KOPT-K1 (cell line): ENCODE data around the gene TBC1D28.
"Not testable (repeated sequence)": the region's sequence is repeated elsewhere in the genome, so short reads cannot be mapped to it uniquely, and the experiment has no call there.

Experiments
- H3K27ac ChIP-seq: fragments of 200-600 bp; sonication (generic); 2 replicates; pipeline ENCODE4 v1.5.1; 2016; ENCODE audit warnings: antibody characterized with exemption, mild to moderate bottlenecking, low read depth, low read length; ENCODE audit not compliant: poor library complexity, severe bottlenecking
- H3K36me3 ChIP-seq: fragments of 200-600 bp; sonication (generic); 2 replicates; pipeline ENCODE4 v1.5.1; 2017; ENCODE audit warnings: antibody characterized with exemption, mild to moderate bottlenecking, low read length, moderate library complexity; ENCODE audit not compliant: insufficient read depth
- H3K9me3 ChIP-seq: fragments of 200-600 bp; sonication (generic); 2 replicates; pipeline ENCODE4 v1.5.1; 2017; ENCODE audit warnings: antibody characterized with exemption, low read length, mild to moderate bottlenecking; ENCODE audit not compliant: insufficient read depth, poor library complexity, severe bottlenecking

The TBC1D28 gene

DNA sequence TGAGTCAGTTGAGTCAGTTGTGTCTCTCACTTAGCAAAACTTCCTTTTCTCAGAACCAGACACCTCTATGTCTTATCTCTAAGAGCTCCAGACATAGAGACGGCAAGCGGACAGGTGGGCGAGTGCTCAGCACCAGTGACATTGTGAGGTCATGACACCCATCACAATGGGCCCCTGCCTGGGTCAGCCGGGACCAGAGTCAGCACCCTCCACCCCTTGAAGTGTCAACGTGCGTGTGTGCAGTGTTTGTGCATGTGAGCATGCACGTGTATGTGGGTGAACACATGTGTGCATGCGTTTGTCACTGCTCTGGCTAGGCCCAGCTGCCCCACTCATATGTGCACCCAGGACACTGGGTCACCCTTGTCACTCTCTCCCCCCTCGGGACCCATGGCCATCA lies at the start of gene TBC1D28:
TBC1D28 (minus strand) TSS at position 101 of the 400 bp plus-strand sequence. CDS start 3,039 bp downstream, outside the sequence.
- H3K36me3 ChIP-seq, H3K9me3 ChIP-seq, H3K27ac ChIP-seq: not testable (repeated sequence)

GRCh38 chr17:18682668-18683067 lies 38.5 kb upstream of the TBC1D28 start:
- H3K36me3 ChIP-seq, H3K9me3 ChIP-seq, H3K27ac ChIP-seq: not testable (repeated sequence)

- H3K9me3 ChIP-seq, H3K36me3 ChIP-seq: not testable (repeated sequence)
- peak within 1 kb of the TSS; percentile 47 for H3K27ac ChIP-seq
Observed at GRCh38 chr17:18681767-18682571, 37.8 kb upstream of the TBC1D28 start, which contains the start of gene FOXO3B. Gene FOXO3B (minus strand): TSS chr17:18682314. CDS start chr17:18681651, 663 bp downstream.

GRCh38 chr17:18677381-18677780 lies 33.2 kb upstream of the TBC1D28 start:
- H3K9me3 ChIP-seq, H3K27ac ChIP-seq: not testable (repeated sequence)
- peaks cover 11% of the 10 kb centered on the region for H3K36me3 ChIP-seq

DNA sequence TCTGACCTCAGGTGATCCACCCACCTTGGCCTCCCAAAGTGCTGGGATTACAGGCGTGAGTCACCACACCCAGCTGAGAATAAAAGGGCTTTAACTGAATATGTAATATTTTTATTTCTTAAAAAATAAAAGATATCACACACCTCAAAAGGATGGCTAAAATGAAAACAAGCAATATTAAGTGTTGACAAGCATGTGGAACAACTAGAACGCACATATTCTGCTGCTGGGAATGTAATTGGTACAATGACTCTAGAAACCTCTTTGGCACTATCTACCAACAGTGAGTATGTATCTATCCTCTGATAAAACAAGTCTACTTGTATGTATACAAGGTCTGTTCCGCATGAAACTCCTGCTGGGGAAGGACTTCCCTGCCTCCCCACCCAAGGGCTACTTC lies 32.7 kb upstream of the TBC1D28 start:
- Histone ChIP-seq H3K36me3 (peaks cover 11% of the 10 kb centered on the region), H3K9me3 (peaks cover 10% of the 10 kb centered on the region)
- H3K27ac ChIP-seq: not testable (repeated sequence)

GRCh38 chr17:18672395-18673227 lies 28.4 kb upstream of the TBC1D28 start:
- H3K27ac ChIP-seq: not testable (repeated sequence)
- peaks cover 39% of the 10 kb centered on the region for H3K9me3 ChIP-seq
- peaks cover 34% of the 10 kb centered on the region for H3K36me3 ChIP-seq

DNA sequence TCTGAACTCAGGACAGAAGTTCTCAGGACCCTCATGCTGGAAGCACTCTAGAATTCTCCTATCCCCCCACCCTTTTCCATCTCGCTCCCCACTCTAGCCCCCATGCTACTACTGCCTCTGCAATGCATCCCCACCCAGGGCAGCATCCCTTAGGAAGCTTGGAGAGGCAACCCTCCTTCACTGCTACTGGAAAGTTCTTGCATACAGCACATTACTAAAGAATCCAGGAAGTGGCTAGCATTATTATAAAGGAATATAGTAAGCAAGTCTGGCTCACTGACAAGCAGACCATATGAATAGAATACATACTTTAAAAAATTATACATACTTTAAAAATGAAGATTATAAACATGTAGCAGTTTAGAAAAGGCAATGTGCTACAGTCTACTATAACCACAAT lies 24.4 kb upstream of the TBC1D28 start:
- Histone ChIP-seq H3K36me3 (peaks cover 23% of the 10 kb centered on the region; the same call in 1 of the 2 replicates), H3K9me3 (peaks cover 48% of the 10 kb centered on the region)
- not testable (repeated sequence) for H3K27ac ChIP-seq

DNA sequence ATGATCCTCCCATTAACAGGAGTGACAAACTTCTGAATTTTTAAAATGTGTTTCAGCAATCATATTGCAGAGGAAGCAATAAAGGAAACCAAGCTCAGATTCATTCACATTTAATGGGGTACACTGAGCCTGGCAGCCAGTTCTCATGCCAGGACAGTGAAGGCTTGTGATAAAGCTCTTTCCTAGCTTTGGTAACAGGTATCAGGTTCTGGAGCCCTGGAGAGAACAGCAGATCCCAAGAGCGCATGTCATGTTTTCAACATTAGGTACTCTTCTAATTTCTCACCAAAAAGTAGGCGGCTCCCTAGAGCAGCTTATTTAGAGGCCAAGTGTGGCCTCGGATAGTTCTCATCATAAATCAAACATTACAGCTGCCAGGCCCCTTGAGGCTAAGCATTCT lies 23.3 kb upstream of the TBC1D28 start:
- not testable (repeated sequence) for H3K27ac ChIP-seq
- Histone ChIP-seq H3K36me3 (peaks cover 23% of the 10 kb centered on the region; the same call in 1 of the 2 replicates), H3K9me3 (peaks cover 59% of the 10 kb centered on the region)

GRCh38 chr17:18666326-18666725 lies 22.1 kb upstream of the TBC1D28 start:
- H3K36me3 ChIP-seq: peaks cover 23% of the 10 kb centered on the region; the same call in 1 of the 2 replicates
- peaks cover 60% of the 10 kb centered on the region for H3K9me3 ChIP-seq
- not testable (repeated sequence) for H3K27ac ChIP-seq

GRCh38 chr17:18661924-18662624 lies 17.9 kb upstream of the TBC1D28 start:
- H3K27ac ChIP-seq, H3K36me3 ChIP-seq: not testable (repeated sequence)
- H3K9me3 ChIP-seq: peaks cover 44% of the 10 kb centered on the region

DNA sequence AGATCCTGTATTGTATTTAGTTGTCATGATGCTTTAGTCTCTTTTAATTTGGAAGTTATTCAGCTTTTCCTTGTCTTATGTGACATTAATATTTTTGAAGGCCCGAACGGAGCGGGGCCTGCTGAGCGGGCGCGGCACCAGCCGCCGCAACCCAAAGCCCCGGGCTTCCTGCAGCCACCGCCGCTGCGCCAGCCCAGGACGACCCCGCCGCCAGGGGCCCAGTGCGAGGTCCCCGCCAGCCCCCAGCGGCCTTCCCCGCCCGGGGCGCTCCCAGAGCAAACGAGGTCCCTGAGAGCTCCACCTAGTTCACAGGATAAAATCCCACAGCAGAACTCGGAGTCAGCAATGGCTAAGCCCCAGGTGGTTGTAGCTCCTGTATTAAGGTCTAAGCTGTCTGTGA lies 5.9 kb upstream of the TBC1D28 start:
- not testable (repeated sequence) for H3K27ac ChIP-seq, H3K9me3 ChIP-seq, H3K36me3 ChIP-seq

DNA sequence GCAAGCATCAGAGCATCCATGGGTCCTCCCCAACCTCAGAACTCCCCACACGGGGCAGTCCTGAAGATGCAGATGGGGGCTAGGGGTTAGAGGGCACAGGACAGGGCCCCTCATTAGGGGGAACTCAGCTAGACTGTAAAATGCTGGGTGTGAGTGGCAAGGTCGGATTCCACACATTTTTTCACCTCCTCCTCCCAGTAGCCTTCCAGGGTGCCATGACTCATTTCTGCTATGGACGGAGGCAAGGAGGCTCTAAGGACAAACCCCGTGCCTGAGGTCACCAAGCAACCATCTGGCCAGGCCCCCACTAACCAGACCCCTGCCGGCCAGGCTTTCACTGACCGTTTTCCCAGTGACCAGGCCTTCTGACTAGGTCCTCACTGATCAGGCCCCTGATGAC lies 1.1 kb downstream of the TBC1D28 start:
- not testable (repeated sequence) for H3K9me3 ChIP-seq

GRCh38 chr17:18638357-18638756 lies 5.8 kb downstream of the TBC1D28 start:
- H3K36me3 ChIP-seq, H3K9me3 ChIP-seq, H3K27ac ChIP-seq: not testable (repeated sequence)

More for the DNA sequence above, 1.1 kb downstream of the TBC1D28 start:
- H3K27ac ChIP-seq, H3K36me3 ChIP-seq: not testable (repeated sequence)

DNA sequence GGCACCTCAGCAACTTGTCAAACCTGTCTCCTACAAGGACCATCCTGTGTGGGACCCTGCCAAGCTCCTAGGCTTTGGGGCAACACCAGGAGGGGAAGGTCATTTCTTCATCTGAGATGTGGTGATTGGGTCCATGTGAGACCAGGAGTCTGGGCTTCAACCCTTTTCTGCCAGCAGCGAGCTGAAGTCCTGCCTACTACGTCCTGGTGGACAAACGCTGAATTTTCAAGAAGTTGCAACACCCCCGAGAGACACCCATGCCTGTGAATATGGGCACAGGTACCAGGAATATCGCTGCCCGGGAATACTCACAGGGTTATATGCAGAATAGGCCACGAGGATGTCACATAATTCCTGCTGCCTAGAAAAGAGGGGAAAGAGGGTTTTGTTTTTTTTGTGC lies 8.0 kb downstream of the TBC1D28 start:
- not testable (repeated sequence) for H3K27ac ChIP-seq, H3K9me3 ChIP-seq, H3K36me3 ChIP-seq

- H3K36me3 ChIP-seq, H3K27ac ChIP-seq, H3K9me3 ChIP-seq: not testable (repeated sequence)
Observed at GRCh38 chr17:18635773-18636172, 8.4 kb downstream of the TBC1D28 start.
